H9 (cell line): ENCODE measurements around the gene TMIGD3. TPM values are rescaled to one million over a fixed set of nuclear protein-coding genes. Genes with fewer than 3 reads are reported as not detected.

Experiments used
- DNase-seq: peaks from one replicate; pipeline ENCODE4 v3.0.0-alpha.2; 2017
- H2AFZ ChIP-seq: one replicate; pipeline ENCODE4 v1.6.1; 2013; ENCODE audit warnings: mild to moderate bottlenecking, low read length, control low read depth, moderate library complexity
- H2AK5ac ChIP-seq: 2 replicates; pipeline ENCODE4 v1.6.1; 2013; ENCODE audit warnings: low read length, control low read depth, mixed read lengths; ENCODE audit not compliant: insufficient read length
- H2BK120ac ChIP-seq: one replicate; pipeline ENCODE4 v1.6.1; 2013; ENCODE audit warnings: low read depth, mild to moderate bottlenecking, low read length, control low read depth, inconsistent platforms; ENCODE audit not compliant: poor library complexity, severe bottlenecking
- H2BK12ac ChIP-seq: 2 replicates; pipeline ENCODE4 v1.6.1; 2013; ENCODE audit warnings: low read length, control low read depth, mixed read lengths, low read depth; ENCODE audit not compliant: insufficient read length
- H2BK15ac ChIP-seq: 2 replicates; pipeline ENCODE4 v1.6.1; 2013; ENCODE audit warnings: low read depth, low read length, control low read depth
- H2BK20ac ChIP-seq: one replicate; pipeline ENCODE4 v1.6.1; 2013; ENCODE audit warnings: low read depth, mild to moderate bottlenecking, low read length, control low read depth, inconsistent platforms; ENCODE audit not compliant: poor library complexity, severe bottlenecking
- H2BK5ac ChIP-seq: 2 replicates; pipeline ENCODE4 v1.6.1; 2013; ENCODE audit warnings: low read length, control low read depth, mixed read lengths; ENCODE audit not compliant: insufficient read length
- H3K14ac ChIP-seq: 2 replicates; pipeline ENCODE4 v1.6.1; 2013; ENCODE audit warnings: low read length, control low read depth; ENCODE audit not compliant: insufficient read depth
- H3K18ac ChIP-seq: 2 replicates; pipeline ENCODE4 v1.6.1; 2013; ENCODE audit warnings: low read depth, mild to moderate bottlenecking, mixed read lengths, low read length, control low read depth; ENCODE audit not compliant: insufficient read length
- H3K23ac ChIP-seq: 2 replicates; pipeline ENCODE4 v1.6.1; 2013; ENCODE audit warnings: low read length, control low read depth, mixed read lengths, low read depth; ENCODE audit not compliant: insufficient read length
- H3K23me2 ChIP-seq: 2 replicates; pipeline ENCODE4 v1.6.1; 2013; ENCODE audit warnings: low read depth, mild to moderate bottlenecking, mixed read lengths, low read length, control low read depth; ENCODE audit not compliant: insufficient read length, poor library complexity, severe bottlenecking
- H3K27ac ChIP-seq: 2 replicates; pipeline ENCODE4 v1.5.1; 2013; ENCODE audit warnings: low read length, control low read depth, mixed read lengths, low read depth; ENCODE audit not compliant: insufficient read length
- H3K27me3 ChIP-seq: 2 replicates; pipeline ENCODE4 v1.6.1; 2013; ENCODE audit warnings: low read length, control low read depth, inconsistent platforms; ENCODE audit not compliant: insufficient read depth
- H3K4ac ChIP-seq: 2 replicates; pipeline ENCODE4 v1.6.1; 2013; ENCODE audit warnings: low read depth, mild to moderate bottlenecking, control low read depth, inconsistent platforms, low read length, moderate library complexity
- H3K4me1 ChIP-seq: 2 replicates; pipeline ENCODE4 v1.6.1; 2013; ENCODE audit warnings: low read length, control low read depth, inconsistent platforms; ENCODE audit not compliant: insufficient read depth
- H3K4me2 ChIP-seq: 2 replicates; pipeline ENCODE4 v1.6.1; 2013; ENCODE audit warnings: low read length, control low read depth, mixed read lengths; ENCODE audit not compliant: insufficient read length, insufficient read depth
- H3K56ac ChIP-seq: 2 replicates; pipeline ENCODE4 v1.6.1; 2013; ENCODE audit warnings: low read depth, mild to moderate bottlenecking, mixed read lengths, low read length, control low read depth; ENCODE audit not compliant: insufficient read length
- H3K79me1 ChIP-seq: 2 replicates; pipeline ENCODE4 v1.6.1; 2013; ENCODE audit warnings: low read depth, mild to moderate bottlenecking, moderate library complexity, low read length, control low read depth, inconsistent platforms; ENCODE audit not compliant: insufficient read depth, poor library complexity, severe bottlenecking
- H3K79me2 ChIP-seq: 2 replicates; pipeline ENCODE4 v1.6.1; 2013; ENCODE audit warnings: low read length, control low read depth, inconsistent platforms; ENCODE audit not compliant: insufficient read depth
- H3K9ac ChIP-seq: 2 replicates; pipeline ENCODE4 v1.6.1; 2013; ENCODE audit warnings: low read length, control low read depth, mixed read lengths; ENCODE audit not compliant: insufficient read length; ENCODE audit errors: extremely low read depth
- H3K9me3 ChIP-seq: one replicate; pipeline ENCODE4 v1.6.1; 2013; ENCODE audit warnings: low read depth, low read length, inconsistent platforms; ENCODE audit not compliant: control insufficient read depth
- H3T11ph ChIP-seq: one replicate; pipeline ENCODE4 v1.6.1; 2013; ENCODE audit warnings: mild to moderate bottlenecking, low read length, control low read depth, inconsistent platforms
- H4K20me1 ChIP-seq: one replicate; pipeline ENCODE4 v1.6.1; 2013; ENCODE audit not compliant: control insufficient read depth, insufficient read length, insufficient read depth
- H4K5ac ChIP-seq: 2 replicates; pipeline ENCODE4 v1.6.1; 2013; ENCODE audit warnings: low read depth, mild to moderate bottlenecking, mixed read lengths, low read length, control low read depth; ENCODE audit not compliant: insufficient read length
- H4K8ac ChIP-seq: replicated peaks from 2 replicates; pipeline ENCODE4 v1.6.1; 2013; ENCODE audit warnings: low read length, control low read depth, mixed read lengths, low read depth; ENCODE audit not compliant: insufficient read length
- H4K91ac ChIP-seq: 2 replicates; pipeline ENCODE4 v1.6.1; 2013; ENCODE audit warnings: low read depth, mild to moderate bottlenecking, moderate library complexity, mixed read lengths, low read length, control low read depth; ENCODE audit not compliant: insufficient read length
- H3K27ac Mint-ChIP-seq, 3 experiments: 2 replicates in 2 of 3; 3 replicates in 1 of 3; pipeline ENCODE4 v1.8.0; 2020 to 2021; ENCODE audit warnings: mixed read lengths in 3 of 3, mild to moderate bottlenecking in 1 of 3, moderate library complexity in 1 of 3
- H3K27me3 Mint-ChIP-seq: 2 replicates; pipeline ENCODE4 v1.8.0; 2021; ENCODE audit warnings: low read depth, mild to moderate bottlenecking, moderate library complexity, mixed read lengths
- H3K36me3 Mint-ChIP-seq, 3 experiments: 2 replicates in 2 of 3; 3 replicates in 1 of 3; pipeline ENCODE4 v1.8.0; 2020 to 2021; ENCODE audit warnings: low read depth in 3 of 3, mixed read lengths in 3 of 3; ENCODE audit not compliant: insufficient read depth in 1 of 3
- H3K4me1 Mint-ChIP-seq, 2 experiments: 2 replicates each; pipeline ENCODE4 v1.8.0; 2020; ENCODE audit warnings: mixed read lengths in 2 of 2
- H3K4me3 Mint-ChIP-seq, 2 experiments: 2 replicates in 1 of 2; 3 replicates in 1 of 2; pipeline ENCODE4 v1.8.0; 2020 to 2021; ENCODE audit warnings: mild to moderate bottlenecking in 2 of 2, mixed read lengths in 2 of 2, moderate library complexity in 1 of 2
- H3K9me3 Mint-ChIP-seq, 2 experiments: 2 replicates in 1 of 2; 3 replicates in 1 of 2; pipeline ENCODE4 v1.8.0; 2020; ENCODE audit warnings: mild to moderate bottlenecking in 2 of 2, mixed read lengths in 2 of 2, moderate library complexity in 1 of 2
- CTCF ChIP-seq: fragments of 200-600 bp; sonication (generic); conservative IDR thresholded peaks from 3 replicates; pipeline ENCODE4 v1.8.0; 2021; ENCODE audit warnings: antibody characterized with exemption, mild to moderate bottlenecking
- WGBS: extraction: QIAGEN DNeasy Blood & Tissue Kit; methylation state at CpG from one replicate; pipeline ENCODE4 v1.1.7; 2013; ENCODE audit warnings: missing lambda C conversion rate, low lambda C conversion rate, mixed read lengths; ENCODE audit not compliant: insufficient read length; ENCODE audit errors: extremely low coverage; 5-methylcytosine and 5-hydroxymethylcytosine counted together
- total RNA-seq: library from RNA; stranded (reverse); gene quantifications from 2 replicates; pipeline ENCODE4 v1.2.1, GENCODE V29; 2021

Gene TMIGD3
- total RNA-seq, 1 experiment from 2014 or later: not detected

DNA sequence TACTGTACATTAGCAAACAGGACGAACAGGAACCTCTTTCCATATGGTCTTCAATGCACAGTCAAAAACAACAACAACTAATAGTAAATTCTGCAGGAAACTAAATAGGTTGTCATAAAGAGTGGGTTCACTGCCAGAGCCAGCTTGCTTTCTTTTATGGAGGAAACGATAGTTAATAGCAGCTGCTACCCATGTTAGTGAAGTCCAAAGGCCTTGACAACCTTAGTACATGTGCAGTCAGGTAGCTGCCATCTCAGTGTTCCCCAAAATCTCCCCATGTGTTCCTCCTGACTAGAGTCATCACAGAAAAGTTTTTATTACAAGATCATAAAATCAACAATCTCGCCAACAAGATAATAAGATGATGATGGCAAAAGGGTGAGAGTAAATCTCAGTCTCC is 16.6 kb upstream of the TMIGD3 start:
- Histone ChIP-seq H4K8ac (no peak overlapping the region), H3K27me3 (no peaks in the 10 kb centered on the region), H2BK5ac (no peak overlapping the region), H3K56ac (no peak overlapping the region), H2AK5ac (no peak overlapping the region), H3K9me3 (no peaks in the 10 kb centered on the region), H3K4me2 (no peak overlapping the region), H4K91ac (no peak overlapping the region), H2AFZ (no peak overlapping the region), H3K4ac (no peak overlapping the region), H3K18ac (no peak overlapping the region), H2BK15ac (no peak overlapping the region), H4K20me1 (no peaks in the 10 kb centered on the region), H2BK12ac (no peak overlapping the region), H3K14ac (no peak overlapping the region), H3K23me2 (no peaks in the 10 kb centered on the region), H2BK20ac (no peak overlapping the region), H3K27ac (no peak overlapping the region), H3K79me2 (no peaks in the 10 kb centered on the region), H2BK120ac (no peak overlapping the region), H3K4me1 (no peaks in the 10 kb centered on the region), H3K79me1 (no peaks in the 10 kb centered on the region), H3K9ac (no peak overlapping the region), H4K5ac (no peak overlapping the region), H3K23ac (no peak overlapping the region), H3T11ph (no peak overlapping the region)
- no peak for TF ChIP-seq CTCF
- Mint-ChIP-seq H3K4me3 (no peak overlapping the region), H3K4me1 (0 out of 4 replicates have a peak, but pooled peaks cover 0 to 6% of the 10 kb centered on the region in 2 experiments), H3K9me3 (peaks cover 6 to 9% of the 10 kb centered on the region in 2 experiments; a peak in 4 of 5 replicates), H3K27ac (no peak overlapping the region), H3K36me3 (peaks cover 0 to 7% (median 2%) of the 10 kb centered on the region in 3 experiments; a peak in 4 of 7 replicates), H3K27me3 (peaks cover 3% of the 10 kb centered on the region)
- WGBS: no CpG with 5 or more reads among the region's 3 CpGs
- DNase-seq: no peak
